Fibroblast of lung (primary cell): ENCODE results near the gene COMT. TPM values are rescaled to one million over a fixed set of nuclear protein-coding genes. Genes with fewer than 3 reads are reported as not detected.

Experiments
- DNase-seq, 2 donors: peaks; one replicate each; pipeline versions ENCODE4 v3.0.0 to v3.0.0-alpha.2; 2010; ENCODE audit warnings: low read depth in 2 of 2
- H2AFZ ChIP-seq: 2 replicates; pipeline ENCODE4 v1.5.1; 2012; ENCODE audit warnings: low read length, control low read depth, inconsistent platforms
- H3K27ac ChIP-seq: 2 replicates; pipeline ENCODE4 v1.5.1; 2011; ENCODE audit warnings: low read length, control low read depth; ENCODE audit not compliant: insufficient read depth
- H3K27me3 ChIP-seq: 2 replicates; pipeline ENCODE4 v1.5.1; 2011; ENCODE audit warnings: mild to moderate bottlenecking, low read length; ENCODE audit not compliant: control insufficient read depth, insufficient read depth
- H3K36me3 ChIP-seq: 2 replicates; pipeline ENCODE4 v1.5.1; 2011; ENCODE audit warnings: low read length; ENCODE audit not compliant: control insufficient read depth, insufficient read depth
- H3K4me1 ChIP-seq: 2 replicates; pipeline ENCODE4 v1.5.1; 2011; ENCODE audit warnings: low read length; ENCODE audit not compliant: control insufficient read depth, insufficient read depth; ENCODE audit errors: extremely low read depth
- H3K4me2 ChIP-seq: 2 replicates; pipeline ENCODE4 v1.5.1; 2011; ENCODE audit warnings: low read length, control low read depth; ENCODE audit not compliant: insufficient read depth; ENCODE audit errors: extremely low read depth
- H3K4me3 ChIP-seq, 4 experiments: fragments of 200-600 bp in 1 of 4; sonication (generic) in 1 of 4; replicated peaks in 1 of 4; 2 replicates each; pipeline ENCODE4 v1.5.1; 2011 to 2016; ENCODE audit warnings: low read length in 4 of 4, low read depth in 3 of 4, mild to moderate bottlenecking in 3 of 4, control low read depth in 2 of 4, inconsistent platforms in 1 of 4, mixed read lengths in 1 of 4; ENCODE audit not compliant: insufficient read depth in 1 of 4; ENCODE audit errors: control extremely low read depth in 1 of 4
- H3K79me2 ChIP-seq: 2 replicates; pipeline ENCODE4 v1.5.1; 2012; ENCODE audit warnings: mild to moderate bottlenecking, low read length, inconsistent platforms; ENCODE audit not compliant: control insufficient read depth, insufficient read depth
- H3K9ac ChIP-seq: 2 replicates; pipeline ENCODE4 v1.5.1; 2011; ENCODE audit warnings: mild to moderate bottlenecking, low read length, control low read depth; ENCODE audit not compliant: insufficient read depth
- H3K9me3 ChIP-seq: 2 replicates; pipeline ENCODE4 v1.5.1; 2012; ENCODE audit warnings: low read depth, low read length; ENCODE audit not compliant: control insufficient read depth, insufficient read depth
- H4K20me1 ChIP-seq: 2 replicates; pipeline ENCODE4 v1.5.1; 2011; ENCODE audit warnings: low read length; ENCODE audit not compliant: control insufficient read depth, insufficient read depth; ENCODE audit errors: extremely low read depth
- EZH2 ChIP-seq: IDR thresholded peaks from 2 replicates; pipeline ENCODE4 v1.5.1; 2012; ENCODE audit warnings: low read length, control low read depth, mild to moderate bottlenecking; ENCODE audit errors: missing control alignments
- polyA plus RNA-seq, 2 donors: library from polyadenylated mRNA; depleted of rRNA in 1 of 2; stranded (reverse) in 1 of 2; unstranded in 1 of 2; fragments of >200 nt; gene quantifications; 2 replicates each; pipeline ENCODE4 v1.2.1, GENCODE V29; 2011 to 2012; ENCODE audit warnings: missing spikeins in 1 of 2
- total RNA-seq: library from RNA; depleted of rRNA; stranded (reverse); fragments of >200 nt; gene quantifications from 2 replicates; pipeline ENCODE4 v1.2.1, GENCODE V29; 2014
- TF ChIP-seq, protein P1 (sequence below), 2 donors: IDR thresholded peaks in 1 of 2; conservative IDR thresholded peaks in 1 of 2; 1 replicate in 1 of 2; 2 replicates in 1 of 2; pipeline ENCODE4 v1.5.1; 2011 to 2012; ENCODE audit warnings: low read length in 2 of 2, control low read depth in 1 of 2, inconsistent platforms in 1 of 2, low read depth in 1 of 2, mild to moderate bottlenecking in 1 of 2

COMT gene
- total and polyA plus RNA-seq, 2 donors (not counting 1 experiment from before 2014, with no cell fraction given), result 208 to 305 TPM

DNA sequence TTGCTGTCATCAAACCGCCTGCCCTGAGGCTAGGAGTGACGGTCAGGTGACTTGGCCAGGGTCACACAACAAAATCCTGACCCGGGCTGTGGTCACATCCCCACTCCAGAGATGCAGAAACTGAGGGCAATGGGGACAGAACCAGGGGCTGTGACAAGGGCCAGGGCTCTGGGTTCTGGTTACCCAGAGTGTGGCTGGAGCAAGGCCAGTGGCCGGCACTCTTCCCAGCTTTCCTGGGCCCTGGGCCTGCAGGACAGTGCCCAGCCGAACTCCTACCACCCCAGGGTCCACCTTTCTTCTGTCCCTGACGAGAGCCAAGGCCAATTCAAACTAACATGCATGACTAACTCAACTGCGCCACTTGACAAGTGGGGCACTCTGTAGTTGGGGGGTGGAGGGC lies 39.2 kb downstream of the COMT start:
- DNase-seq, result no peak
- H3K4me2 ChIP-seq, result no peak overlapping the region
- no peak overlapping the region for H2AFZ ChIP-seq
- TF ChIP-seq, protein P1, sequence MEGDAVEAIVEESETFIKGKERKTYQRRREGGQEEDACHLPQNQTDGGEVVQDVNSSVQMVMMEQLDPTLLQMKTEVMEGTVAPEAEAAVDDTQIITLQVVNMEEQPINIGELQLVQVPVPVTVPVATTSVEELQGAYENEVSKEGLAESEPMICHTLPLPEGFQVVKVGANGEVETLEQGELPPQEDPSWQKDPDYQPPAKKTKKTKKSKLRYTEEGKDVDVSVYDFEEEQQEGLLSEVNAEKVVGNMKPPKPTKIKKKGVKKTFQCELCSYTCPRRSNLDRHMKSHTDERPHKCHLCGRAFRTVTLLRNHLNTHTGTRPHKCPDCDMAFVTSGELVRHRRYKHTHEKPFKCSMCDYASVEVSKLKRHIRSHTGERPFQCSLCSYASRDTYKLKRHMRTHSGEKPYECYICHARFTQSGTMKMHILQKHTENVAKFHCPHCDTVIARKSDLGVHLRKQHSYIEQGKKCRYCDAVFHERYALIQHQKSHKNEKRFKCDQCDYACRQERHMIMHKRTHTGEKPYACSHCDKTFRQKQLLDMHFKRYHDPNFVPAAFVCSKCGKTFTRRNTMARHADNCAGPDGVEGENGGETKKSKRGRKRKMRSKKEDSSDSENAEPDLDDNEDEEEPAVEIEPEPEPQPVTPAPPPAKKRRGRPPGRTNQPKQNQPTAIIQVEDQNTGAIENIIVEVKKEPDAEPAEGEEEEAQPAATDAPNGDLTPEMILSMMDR (conservative IDR thresholded peaks at IDR 0.05 in 1 of 2, IDR thresholded peaks at IDR 0.05 in 1 of 2; ENCODE audit: low read depth in 1 of 2, low read length in 2 of 2), result no peak
- TF ChIP-seq EZH2, result no peak
- H3K9me3 ChIP-seq, result no peaks in the 10 kb centered on the region
- peaks cover 3% of the 10 kb centered on the region for H3K36me3 ChIP-seq
- H3K27ac ChIP-seq, result no peak overlapping the region
- no peak overlapping the region for H3K9ac ChIP-seq
- no peaks in the 10 kb centered on the region for H3K79me2 ChIP-seq
- H3K4me1 ChIP-seq, result peaks cover 11% of the 10 kb centered on the region
- no peak overlapping the region for H3K4me3 ChIP-seq
- no peaks in the 10 kb centered on the region for H3K27me3 ChIP-seq
- H4K20me1 ChIP-seq, result no peaks in the 10 kb centered on the region

DNA sequence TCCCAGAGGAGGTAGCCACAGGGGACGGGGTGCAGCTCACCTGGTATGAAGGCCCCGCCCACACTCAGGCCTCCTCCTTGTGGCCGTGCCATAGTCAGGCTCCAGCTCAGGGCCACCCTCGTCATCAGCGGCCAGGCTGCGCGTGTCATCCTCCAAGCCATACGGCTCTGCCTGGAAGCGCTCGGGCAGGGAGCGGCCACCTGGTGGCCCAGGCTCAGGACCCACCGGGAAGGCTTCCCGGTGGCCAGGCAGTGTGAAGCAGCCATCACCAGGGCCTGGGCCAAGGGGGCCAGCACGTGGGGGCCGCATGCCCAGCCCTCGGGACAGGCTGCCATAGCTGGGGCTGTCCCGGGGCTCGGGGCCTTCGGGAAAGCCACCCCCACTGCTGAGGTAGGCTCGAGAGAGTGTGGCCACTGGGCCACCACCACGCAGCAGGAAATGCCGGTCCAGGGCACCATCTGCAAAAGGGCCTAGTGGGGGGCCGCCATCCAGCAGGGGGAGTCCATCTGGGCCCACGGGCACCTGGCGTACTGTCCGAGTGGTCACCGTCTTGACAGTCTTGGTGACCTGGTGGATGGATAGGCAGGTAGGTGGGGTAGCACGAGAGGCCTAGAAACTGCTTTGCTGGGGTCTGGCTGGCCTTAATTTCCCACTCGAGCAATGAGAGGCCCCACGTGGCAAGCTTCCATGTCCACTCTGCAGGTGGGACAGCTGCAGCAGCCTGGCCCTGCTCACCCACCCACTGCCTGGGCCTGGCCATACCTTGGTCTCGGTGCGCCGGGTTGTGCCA lies 39.8 kb downstream of the COMT start:
- Histone ChIP-seq H3K4me3 (no peak overlapping the region), H4K20me1 (no peaks in the 10 kb centered on the region), H3K4me1 (peaks cover 11% of the 10 kb centered on the region), H2AFZ (no peak overlapping the region), H3K27ac (no peak overlapping the region), H3K27me3 (no peaks in the 10 kb centered on the region), H3K36me3 (peaks cover 3% of the 10 kb centered on the region), H3K9me3 (no peaks in the 10 kb centered on the region), H3K4me2 (no peak overlapping the region), H3K79me2 (no peaks in the 10 kb centered on the region), H3K9ac (no peak overlapping the region)
- no peak for DNase-seq
- no peak for TF ChIP-seq EZH2
- TF ChIP-seq, protein P1 (conservative IDR thresholded peaks at IDR 0.05 in 1 of 2, IDR thresholded peaks at IDR 0.05 in 1 of 2; ENCODE audit: low read depth in 1 of 2, low read length in 2 of 2), result no peak

DNA sequence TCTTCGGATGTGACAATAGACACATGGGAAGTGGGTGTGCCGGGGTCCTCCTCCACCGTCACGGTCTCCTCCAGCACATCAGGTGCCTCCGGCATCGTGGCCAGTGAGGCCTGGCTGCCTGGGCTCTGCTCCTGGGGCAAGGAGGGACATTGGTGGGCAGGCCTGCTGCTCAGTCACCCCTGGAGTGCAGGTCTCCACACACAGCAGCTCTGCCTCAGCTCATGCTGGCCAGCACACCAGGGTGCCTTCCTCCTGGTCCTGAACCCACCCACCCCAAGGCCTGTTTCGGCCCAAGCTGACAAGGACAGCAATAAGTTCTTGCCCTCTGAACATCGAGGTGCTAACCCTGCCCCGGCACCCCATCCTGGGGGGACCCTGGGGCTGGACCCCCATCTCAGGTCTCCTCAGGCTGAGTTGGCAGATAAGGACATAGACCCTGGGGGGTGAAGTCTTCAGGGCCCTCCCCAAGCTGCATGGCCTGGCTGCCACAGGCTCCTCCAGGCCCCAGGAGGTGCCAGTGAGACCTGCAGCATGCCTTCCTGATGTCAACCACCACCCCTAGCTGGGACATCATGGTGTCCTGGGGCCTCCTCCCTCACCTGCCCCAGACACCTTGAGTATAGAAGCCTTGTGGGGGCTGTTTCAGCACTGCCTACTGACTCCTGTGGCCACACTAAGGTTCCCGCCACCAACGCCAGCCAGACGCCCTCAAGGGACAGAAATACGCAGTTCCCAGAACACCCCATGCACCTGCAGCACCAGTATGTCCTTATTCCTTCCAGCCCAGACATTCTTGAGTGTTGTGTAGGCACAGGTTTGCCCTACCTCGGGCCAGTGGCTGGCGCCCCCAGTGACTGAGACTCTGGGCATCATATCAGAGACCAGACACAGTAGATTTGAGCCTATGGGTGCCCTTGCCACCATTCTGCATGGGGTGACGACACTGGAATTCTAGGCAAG lies 40.7 kb downstream of the COMT start:
- no peak overlapping the region for H3K4me3 ChIP-seq
- no peak overlapping the region for H3K27ac ChIP-seq
- H3K4me1 ChIP-seq, result peaks cover 11% of the 10 kb centered on the region
- no peaks in the 10 kb centered on the region for H3K79me2 ChIP-seq
- no peak overlapping the region for H2AFZ ChIP-seq
- no peak overlapping the region for H3K4me2 ChIP-seq
- no peaks in the 10 kb centered on the region for H3K9me3 ChIP-seq
- DNase-seq, result no peak
- H3K9ac ChIP-seq, result no peak overlapping the region
- H4K20me1 ChIP-seq, result no peaks in the 10 kb centered on the region
- H3K27me3 ChIP-seq, result no peaks in the 10 kb centered on the region
- H3K36me3 ChIP-seq, result peaks cover 3% of the 10 kb centered on the region
- no peak for TF ChIP-seq EZH2
- TF ChIP-seq, protein P1 (conservative IDR thresholded peaks at IDR 0.05 in 1 of 2, IDR thresholded peaks at IDR 0.05 in 1 of 2; ENCODE audit: low read depth in 1 of 2, low read length in 2 of 2), result no peak
